NCI-H187 (cell line): ENCODE measurements around the gene LRRC8D.
"Not testable (repeated sequence)": the region's sequence is repeated elsewhere in the genome, so short reads cannot be mapped to it uniquely, and the experiment has no call there.

ENCODE experiments used
- DNase-seq, 2 experiments: peaks; one replicate each; lab custom pipeline; 2025; lab: John Stamatoyannopoulos, UW

LRRC8D gene

GRCh38 chr1:89962024-89962741 is 141.4 kb downstream of the LRRC8D start:
- no peak for DNase-seq

GRCh38 chr1:89962742-89963075 is 141.9 kb downstream of the LRRC8D start:
- DNase-seq, result no peak

GRCh38 chr1:89965193-89965768 is 144.4 kb downstream of the LRRC8D start:
- DNase-seq, result no peak

GRCh38 chr1:89966656-89967055 is 145.8 kb downstream of the LRRC8D start:
- DNase-seq, result no peak

- no peak for DNase-seq
Observed at GRCh38 chr1:89971600-89971999, 150.8 kb downstream of the LRRC8D start.

GRCh38 chr1:89972024-89972423 is 151.2 kb downstream of the LRRC8D start:
- no peak for DNase-seq

GRCh38 chr1:89973471-89974127 is 152.8 kb downstream of the LRRC8D start:
- no peak for DNase-seq

GRCh38 chr1:89974256-89974655 is 153.4 kb downstream of the LRRC8D start:
- DNase-seq, result no peak

GRCh38 chr1:89974696-89975470 is 154.1 kb downstream of the LRRC8D start:
- DNase-seq, result no peak

- DNase-seq, result no peak
Observed at GRCh38 chr1:89975540-89976125, 154.8 kb downstream of the LRRC8D start.

GRCh38 chr1:89978755-89979154 is 157.9 kb downstream of the LRRC8D start:
- no peak for DNase-seq

- DNase-seq, result no peak
Observed at GRCh38 chr1:89980605-89981004, 159.8 kb downstream of the LRRC8D start.

- not testable (repeated sequence) for DNase-seq
Observed at GRCh38 chr1:89982846-89983245, 162.0 kb downstream of the LRRC8D start.

- DNase-seq, result not testable (repeated sequence)
Observed at GRCh38 chr1:89984564-89985116, 163.8 kb downstream of the LRRC8D start.

- DNase-seq, result no peak
Observed at GRCh38 chr1:89986020-89986419, 165.2 kb downstream of the LRRC8D start.
